ENCODE results near the gene PRRT2.

The PRRT2 gene

GRCh38 chr16:29863669-29863984, 51.6 kb downstream of the PRRT2 start:
- DNase-seq: no peak

- DNase-seq: no peak
Measured at GRCh38 chr16:29864205-29864604, 52.2 kb downstream of the PRRT2 start.
